HUES6 (cell line): ENCODE measurements around the gene LDLRAD1.

Experiments used
- H3K27ac ChIP-seq: 2 replicates; pipeline ENCODE4 v1.7.0; 2013; ENCODE audit warnings: low read depth, mild to moderate bottlenecking, low read length, inconsistent platforms
- H3K27me3 ChIP-seq: 2 replicates; pipeline ENCODE4 v1.6.1; 2013; ENCODE audit warnings: low read length; ENCODE audit not compliant: control insufficient read depth, insufficient read depth
- H3K36me3 ChIP-seq: 2 replicates; pipeline ENCODE4 v1.6.1; 2013; ENCODE audit warnings: low read length; ENCODE audit not compliant: control insufficient read depth, insufficient read depth
- H3K4me1 ChIP-seq: 2 replicates; pipeline ENCODE4 v1.6.1; 2013; ENCODE audit warnings: low read length; ENCODE audit not compliant: control insufficient read depth, insufficient read depth
- H3K4me3 ChIP-seq: 2 replicates; pipeline ENCODE4 v1.5.1; 2013; ENCODE audit warnings: low read depth, low read length
- H3K9ac ChIP-seq: one replicate; pipeline ENCODE4 v1.6.1; 2013; ENCODE audit warnings: mild to moderate bottlenecking, low read length
- H3K9me3 ChIP-seq: 2 replicates; pipeline ENCODE4 v1.6.1; 2013; ENCODE audit warnings: low read depth, low read length; ENCODE audit not compliant: control insufficient read depth, insufficient read depth

Gene LDLRAD1

DNA sequence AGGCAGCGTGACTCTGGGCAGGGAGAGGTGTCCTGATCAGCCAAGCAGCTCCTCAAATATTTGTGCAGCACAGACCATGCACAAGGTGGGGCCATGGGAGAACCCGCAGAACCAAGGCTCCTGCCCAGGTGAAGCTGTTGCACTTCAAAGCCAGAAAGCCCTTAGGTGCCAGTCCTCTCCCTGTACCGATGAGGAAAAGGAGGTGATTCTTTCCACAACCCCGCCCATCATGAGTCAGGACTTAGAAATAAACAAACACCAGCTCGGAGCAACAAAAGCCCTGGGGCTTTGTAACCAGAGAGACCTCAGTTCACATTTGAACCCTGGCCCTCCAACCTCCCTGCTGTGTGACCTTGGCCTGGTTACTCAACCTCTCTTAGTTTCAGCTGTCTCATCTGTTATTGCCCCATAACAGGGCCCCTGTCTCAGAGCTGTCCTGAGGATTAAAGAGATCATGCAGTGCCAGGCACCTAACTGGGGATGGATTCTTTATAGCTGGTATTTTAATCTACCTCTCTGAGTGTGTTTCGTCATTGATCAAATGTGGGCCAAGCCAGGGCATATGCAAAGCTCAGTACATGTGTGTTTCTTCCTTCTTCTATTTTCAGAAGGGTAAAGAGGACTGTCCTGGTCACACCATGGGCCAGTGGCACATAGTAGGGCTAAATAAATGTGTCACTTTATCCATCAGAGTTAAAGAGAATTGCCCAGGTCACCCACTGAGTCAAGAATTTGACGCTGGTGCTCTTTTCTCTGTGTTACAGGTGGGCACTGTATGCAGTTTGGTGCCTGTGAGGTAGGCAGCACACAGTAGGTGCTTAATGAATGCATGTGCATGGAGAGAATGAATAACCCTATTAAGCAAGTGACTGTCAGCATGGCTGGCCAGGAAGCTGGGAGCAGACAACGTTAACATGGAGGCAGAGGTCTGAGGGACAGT lies 1.4 kb downstream of the LDLRAD1 start:
- H3K36me3 ChIP-seq, result no peaks in the 10 kb centered on the region
- no peak overlapping the region; the same call in 1 of the 2 replicates for H3K4me3 ChIP-seq
- H3K27me3 ChIP-seq, result no peaks in the 10 kb centered on the region
- no peaks in the 10 kb centered on the region for H3K9me3 ChIP-seq
- peak overlapping the region; percentile 10 for H3K9ac ChIP-seq
- H3K4me1 ChIP-seq, result peaks cover 31% of the 10 kb centered on the region
- H3K27ac ChIP-seq, result no peak overlapping the region; the same call in 1 of the 2 replicates

DNA sequence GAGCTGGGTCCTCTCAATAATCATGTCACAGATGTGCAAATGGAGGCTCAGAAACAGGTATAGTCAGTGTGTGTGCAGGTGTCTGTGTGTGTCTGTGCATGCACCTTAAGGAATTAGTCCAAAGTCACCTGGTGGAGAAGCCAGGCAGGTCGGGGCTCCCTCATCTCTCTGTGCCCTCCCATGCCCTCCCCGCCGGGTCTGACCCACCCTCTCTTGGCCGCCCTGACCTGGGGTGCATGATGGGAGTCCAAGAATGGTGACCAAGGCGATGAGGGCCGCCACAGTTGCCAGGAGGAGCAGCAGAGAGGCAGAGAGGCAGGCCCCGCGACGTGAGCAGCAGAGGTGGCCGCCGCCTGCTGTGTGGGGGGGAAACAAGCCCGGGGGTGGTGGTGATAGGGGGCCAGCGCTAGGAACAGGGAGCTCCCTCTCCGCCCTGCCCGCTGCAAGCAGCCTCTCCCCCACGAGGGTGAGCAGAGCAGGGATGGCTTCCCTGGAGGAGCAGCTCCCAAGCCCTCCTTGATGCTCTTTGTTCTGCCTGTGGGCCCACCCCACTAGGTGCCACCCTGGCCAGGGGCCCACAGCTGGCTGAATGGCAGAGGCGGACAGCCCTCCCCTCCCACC lies 3.9 kb downstream of the LDLRAD1 start:
- Histone ChIP-seq H3K4me3 (no peak overlapping the region), H3K9ac (no peak overlapping the region), H3K36me3 (no peaks in the 10 kb centered on the region), H3K27me3 (no peaks in the 10 kb centered on the region), H3K4me1 (peaks cover 31% of the 10 kb centered on the region), H3K27ac (no peak overlapping the region), H3K9me3 (no peaks in the 10 kb centered on the region)

GRCh38 chr1:54013393-54014008 lies 4.5 kb downstream of the LDLRAD1 start:
- H3K27me3 ChIP-seq, result no peaks in the 10 kb centered on the region
- no peaks in the 10 kb centered on the region for H3K36me3 ChIP-seq
- H3K9me3 ChIP-seq, result no peaks in the 10 kb centered on the region
- no peak overlapping the region for H3K27ac ChIP-seq
- H3K9ac ChIP-seq, result no peak overlapping the region
- peaks cover 31% of the 10 kb centered on the region for H3K4me1 ChIP-seq
- no peak overlapping the region for H3K4me3 ChIP-seq

DNA sequence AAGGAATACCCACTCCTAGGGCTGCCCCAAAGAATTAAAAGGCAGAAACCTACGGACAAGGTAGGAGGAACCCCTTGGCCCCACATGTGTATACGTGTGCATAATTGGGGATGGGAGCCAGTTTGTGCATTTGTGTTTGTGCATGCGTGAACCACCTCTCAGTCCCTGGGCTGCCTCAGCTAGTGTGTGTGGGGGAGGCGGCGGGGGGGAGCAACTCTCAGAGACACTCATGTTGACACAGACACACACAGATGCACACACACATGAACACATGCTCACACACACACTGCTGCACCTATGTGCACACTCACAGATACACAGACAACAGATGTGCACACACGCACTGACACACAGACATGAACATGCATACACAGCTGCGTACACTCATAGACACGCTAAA lies 5.1 kb downstream of the LDLRAD1 start:
- no peaks in the 10 kb centered on the region for H3K36me3 ChIP-seq
- peaks cover 25% of the 10 kb centered on the region for H3K4me1 ChIP-seq
- no peak overlapping the region for H3K9ac ChIP-seq
- no peak overlapping the region for H3K4me3 ChIP-seq
- H3K9me3 ChIP-seq, result no peaks in the 10 kb centered on the region
- no peak overlapping the region for H3K27ac ChIP-seq
- H3K27me3 ChIP-seq, result no peaks in the 10 kb centered on the region

DNA sequence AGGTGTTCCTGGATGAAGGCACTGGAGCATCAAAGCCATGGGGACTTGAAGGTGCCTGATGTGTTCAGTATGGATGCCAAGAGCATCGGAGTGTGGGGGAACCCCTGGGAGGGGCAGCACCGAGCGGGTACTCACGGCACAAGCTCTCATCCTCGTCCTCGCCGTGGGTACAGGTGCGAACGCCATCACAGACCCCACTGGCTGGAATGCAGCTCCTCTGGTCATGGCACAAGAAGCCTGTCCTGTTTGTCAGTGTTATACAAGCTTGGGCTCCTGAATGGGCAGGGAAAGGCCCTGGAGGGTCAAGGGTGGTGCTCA lies 6.0 kb downstream of the LDLRAD1 start:
- Histone ChIP-seq H3K9ac (no peak overlapping the region), H3K9me3 (no peaks in the 10 kb centered on the region), H3K4me1 (peaks cover 17% of the 10 kb centered on the region), H3K36me3 (no peaks in the 10 kb centered on the region), H3K27ac (no peak overlapping the region), H3K4me3 (no peak overlapping the region), H3K27me3 (no peaks in the 10 kb centered on the region)

DNA sequence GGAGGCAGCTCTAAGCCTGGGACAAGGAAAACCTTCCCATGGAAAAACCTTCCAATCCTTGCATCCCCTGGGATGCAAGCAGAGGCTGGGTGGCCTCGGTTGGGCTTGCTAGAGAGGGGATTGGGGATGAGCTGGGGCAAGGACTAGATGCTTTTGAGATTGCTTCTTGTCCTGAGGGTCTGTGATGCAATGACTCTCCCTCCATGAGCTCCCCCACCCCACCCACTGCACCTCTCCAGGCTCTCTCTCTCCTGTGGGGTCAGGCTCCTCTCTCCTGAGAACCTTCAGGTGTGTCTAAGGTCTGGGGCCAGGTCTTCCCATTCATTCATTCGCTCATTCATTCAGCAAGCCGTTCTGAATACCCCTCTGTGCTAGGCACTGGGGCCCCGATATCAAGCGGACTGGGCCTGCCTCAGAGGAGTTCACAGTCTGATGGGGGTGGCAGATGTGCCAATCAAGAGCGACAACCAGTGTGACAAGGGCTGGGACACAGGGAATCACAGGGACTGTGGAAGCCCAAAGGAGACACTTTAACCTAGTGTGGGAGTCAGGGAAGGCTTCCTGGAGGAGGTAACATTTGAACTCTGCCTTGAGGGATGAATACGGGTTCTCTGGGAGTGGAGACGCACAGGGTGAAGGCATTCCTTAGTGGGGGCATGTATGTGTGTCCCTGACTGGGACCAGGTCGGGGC lies 6.5 kb downstream of the LDLRAD1 start:
- H3K36me3 ChIP-seq, result no peaks in the 10 kb centered on the region
- H3K4me1 ChIP-seq, result peaks cover 17% of the 10 kb centered on the region
- H3K27ac ChIP-seq, result no peak overlapping the region
- no peak overlapping the region for H3K9ac ChIP-seq
- H3K9me3 ChIP-seq, result no peaks in the 10 kb centered on the region
- no peaks in the 10 kb centered on the region for H3K27me3 ChIP-seq
- H3K4me3 ChIP-seq, result no peak overlapping the region

GRCh38 chr1:54010415-54011117 lies 7.4 kb downstream of the LDLRAD1 start:
- Histone ChIP-seq H3K4me1 (peaks cover 11% of the 10 kb centered on the region; the same call in 1 of the 2 replicates), H3K27ac (no peak overlapping the region), H3K27me3 (no peaks in the 10 kb centered on the region), H3K36me3 (no peaks in the 10 kb centered on the region), H3K4me3 (no peak overlapping the region), H3K9me3 (no peaks in the 10 kb centered on the region), H3K9ac (no peak overlapping the region)

DNA sequence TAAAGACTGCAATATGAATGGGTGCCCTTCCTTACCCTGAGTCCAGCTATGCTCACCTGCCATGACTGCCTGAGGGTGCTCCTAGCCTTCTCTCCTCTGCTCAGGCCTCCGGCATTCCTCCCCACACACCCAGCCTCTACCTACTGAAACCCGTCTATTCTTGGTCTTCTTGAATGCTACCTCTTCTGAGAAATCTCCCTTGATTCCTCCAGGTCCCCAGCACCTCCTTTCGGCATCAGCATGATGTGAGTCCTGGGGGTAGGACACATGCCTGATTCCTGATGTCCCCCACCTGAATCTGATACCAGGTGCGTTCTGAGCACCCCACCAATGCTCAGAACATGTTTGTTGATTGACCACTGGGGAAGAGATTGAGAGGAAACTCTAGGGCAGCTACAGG lies 8.6 kb downstream of the LDLRAD1 start:
- H3K4me3 ChIP-seq, result no peak overlapping the region
- no peak overlapping the region for H3K27ac ChIP-seq
- no peaks in the 10 kb centered on the region for H3K27me3 ChIP-seq
- H3K4me1 ChIP-seq, result peaks cover 8% of the 10 kb centered on the region; the same call in 1 of the 2 replicates
- H3K9ac ChIP-seq, result no peak overlapping the region
- peaks cover 5% of the 10 kb centered on the region for H3K9me3 ChIP-seq
- H3K36me3 ChIP-seq, result no peaks in the 10 kb centered on the region

GRCh38 chr1:54008876-54009275 lies 9.1 kb downstream of the LDLRAD1 start:
- no peaks in the 10 kb centered on the region for H3K27me3 ChIP-seq
- peaks cover 3% of the 10 kb centered on the region; the same call in 1 of the 2 replicates for H3K4me1 ChIP-seq
- H3K27ac ChIP-seq, result no peak overlapping the region
- no peak overlapping the region for H3K4me3 ChIP-seq
- peaks cover 8% of the 10 kb centered on the region for H3K9me3 ChIP-seq
- no peaks in the 10 kb centered on the region for H3K36me3 ChIP-seq
- no peak overlapping the region for H3K9ac ChIP-seq

GRCh38 chr1:54007613-54008012 lies 10.4 kb downstream of the LDLRAD1 start:
- Histone ChIP-seq H3K9me3 (peaks cover 8% of the 10 kb centered on the region), H3K9ac (no peak overlapping the region), H3K27ac (no peak overlapping the region), H3K4me3 (no peak overlapping the region), H3K36me3 (no peaks in the 10 kb centered on the region), H3K4me1 (no peaks in the 10 kb centered on the region), H3K27me3 (no peaks in the 10 kb centered on the region)
